ENCODE data around the gene DIP2C. TPM values are rescaled to one million over a fixed set of nuclear protein-coding genes. Genes with fewer than 3 reads are reported as not detected.

DIP2C gene
- total RNA-seq, 2 experiments from 2014 or later: 0.85 to 0.95 TPM

GRCh38 chr10:459743-460142 is 229.7 kb downstream of the DIP2C start:
- ATAC-seq (no peak), DNase-seq (no peak)
- Mint-ChIP-seq H3K36me3 (ENCODE audit: low read depth) (no peaks in the 10 kb centered on the region), H3K9me3 (no peaks in the 10 kb centered on the region), H3K27ac (no peak overlapping the region), H3K4me1 (ENCODE audit: low read depth) (peaks cover 6% of the 10 kb centered on the region), H3K27me3 (no peaks in the 10 kb centered on the region), H3K4me3 (no peak overlapping the region)
- no peak for TF ChIP-seq CTCF (IDR thresholded peaks at IDR 0.05)
- CTCF ChIA-PET: interaction anchor here (0.9 to 1.4 kb wide), 2 partner anchors 9 to 12 kb away, joined by 3 to 4 read pairs; no protein-coding TSS in a partner anchor
- POLR2A ChIA-PET: interaction anchor here (0.8 kb wide), 1 partner anchor 9 kb away, joined by 3 read pairs; no protein-coding TSS in a partner anchor
- intact Hi-C loops (cut with micrococcal nuclease): loop anchor here (10.0 kb wide), 1 partner anchor 125 kb away; no protein-coding TSS in a partner anchor

- no peaks in the 10 kb centered on the region for H3K27me3 Mint-ChIP-seq
- peaks cover 14% of the 10 kb centered on the region for H3K4me1 Mint-ChIP-seq (ENCODE audit: low read depth)
- no peak overlapping the region for H3K4me3 Mint-ChIP-seq
- H3K9me3 Mint-ChIP-seq: no peaks in the 10 kb centered on the region
- CTCF ChIA-PET: no interaction called here
- H3K36me3 Mint-ChIP-seq (ENCODE audit: low read depth): no peaks in the 10 kb centered on the region
- POLR2A ChIA-PET: no interaction called here
- no peak for TF ChIP-seq CTCF (IDR thresholded peaks at IDR 0.05)
- DNase-seq (no peak), ATAC-seq (no peak)
- no peak overlapping the region for H3K27ac Mint-ChIP-seq
- intact Hi-C loops (cut with micrococcal nuclease): loop anchor here (10.0 kb wide), 1 partner anchor 124 kb away; no protein-coding TSS in a partner anchor
These were observed 231.0 kb downstream of the DIP2C start for GRCh38 chr10:458421-458851.

GRCh38 chr10:456486-456885 is 233.0 kb downstream of the DIP2C start:
- POLR2A ChIA-PET: interaction anchor here (0.6 kb wide), 1 partner anchor 247 kb away, joined by 3 read pairs; no protein-coding TSS in a partner anchor
- no peak for ATAC-seq
- H3K4me3 Mint-ChIP-seq: no peak overlapping the region
- H3K4me1 Mint-ChIP-seq (ENCODE audit: low read depth): peaks cover 31% of the 10 kb centered on the region
- H3K27me3 Mint-ChIP-seq: no peaks in the 10 kb centered on the region
- intact Hi-C loops (cut with micrococcal nuclease): loop anchor here (10.0 kb wide), 1 partner anchor 122 kb away; no protein-coding TSS in a partner anchor
- H3K27ac Mint-ChIP-seq: no peak overlapping the region
- no peaks in the 10 kb centered on the region for H3K36me3 Mint-ChIP-seq (ENCODE audit: low read depth)
- H3K9me3 Mint-ChIP-seq: no peaks in the 10 kb centered on the region
- no peak for TF ChIP-seq CTCF (IDR thresholded peaks at IDR 0.05)
- DNase-seq: no peak
- CTCF ChIA-PET: no interaction called here

GRCh38 chr10:454860-455259 is 234.6 kb downstream of the DIP2C start:
- TF ChIP-seq CTCF (IDR thresholded peaks at IDR 0.05): no peak
- intact Hi-C loops (cut with micrococcal nuclease): loop anchor here (10.0 kb wide), 1 partner anchor 120 kb away; no protein-coding TSS in a partner anchor
- peak overlapping the region; percentile 62 for H3K27ac Mint-ChIP-seq
- H3K4me1 Mint-ChIP-seq (ENCODE audit: low read depth): peaks cover 48% of the 10 kb centered on the region
- no peaks in the 10 kb centered on the region for H3K27me3 Mint-ChIP-seq
- no peaks in the 10 kb centered on the region for H3K9me3 Mint-ChIP-seq
- ChIA-PET POLR2A (no interaction called here), CTCF (no interaction called here)
- ATAC-seq: no peak
- no peaks in the 10 kb centered on the region for H3K36me3 Mint-ChIP-seq (ENCODE audit: low read depth)
- no peak for DNase-seq
- H3K4me3 Mint-ChIP-seq: peak overlapping the region; percentile 36

GRCh38 chr10:453647-454046 is 235.8 kb downstream of the DIP2C start:
- intact Hi-C loops (cut with micrococcal nuclease): loop anchor here (10.0 kb wide), 1 partner anchor 119 kb away; no protein-coding TSS in a partner anchor
- DNase-seq (no peak), ATAC-seq (no peak)
- Mint-ChIP-seq H3K36me3 (ENCODE audit: low read depth) (no peaks in the 10 kb centered on the region), H3K9me3 (no peaks in the 10 kb centered on the region), H3K4me3 (no peak overlapping the region), H3K27ac (no peak overlapping the region), H3K4me1 (ENCODE audit: low read depth) (peaks cover 52% of the 10 kb centered on the region), H3K27me3 (no peaks in the 10 kb centered on the region)
- TF ChIP-seq CTCF (IDR thresholded peaks at IDR 0.05): no peak
- CTCF ChIA-PET: no interaction called here
- POLR2A ChIA-PET: no interaction called here
